Mucosa of descending colon (tissue), 3 donors: ENCODE data around the gene ARHGEF38. TPM values are rescaled to one million over a fixed set of nuclear protein-coding genes. Genes with fewer than 3 reads are reported as not detected.
A peak's percentile ranks its signal among the peaks of the same experiment; 100 is the strongest.

Experiments
- ATAC-seq: fragments of 200-7000 bp; cut with Tn5 transposase; one replicate; pipeline ENCODE4 v1.9.1; 2020; ENCODE audit warnings: mild to moderate bottlenecking, moderate library complexity
- DNase-seq, 3 donors: peaks; one replicate each; pipeline ENCODE4 v3.0.0-alpha.2; 2020
- H3K36me3 ChIP-seq: fragments of 200-600 bp; one replicate; pipeline ENCODE4 v1.8.0; 2021; ENCODE audit warnings: low read depth, mild to moderate bottlenecking
- H3K4me1 ChIP-seq: fragments of 200-600 bp; one replicate; pipeline ENCODE4 v1.8.0; 2021; ENCODE audit warnings: low read depth, mild to moderate bottlenecking
- H3K4me3 ChIP-seq: fragments of 200-600 bp; one replicate; pipeline ENCODE4 v1.8.0; 2021; ENCODE audit warnings: mild to moderate bottlenecking
- H3K9me3 ChIP-seq: fragments of 200-600 bp; one replicate; pipeline ENCODE4 v1.8.0; 2021; ENCODE audit warnings: mild to moderate bottlenecking
- intact Hi-C, 2 donors: fragments of 100-400 bp; cut with DNase I in 1 of 2; cut with micrococcal nuclease in 1 of 2; formaldehyde crosslinking; loops; one replicate each; pipeline versions ENCODE4 v1.11.0 to v1.11.1; 2022; cut with DNase I, micrococcal nuclease
- total RNA-seq, 3 donors: library from RNA; stranded (reverse); fragmentation: NEBNext Ultra II Directional in 2 of 3; extraction: Animal tissue kit (Norgen Biotek cat#: 25700) in 2 of 3; gene quantifications; one replicate each; pipeline versions ENCODE4 v1.2.1 to v1.2.4, GENCODE V29; 2021 to 2023
- TF ChIP-seq, protein P1 (sequence below): fragments of 200-600 bp; IDR thresholded peaks from one replicate; pipeline ENCODE4 v1.8.0; 2022; ENCODE audit warnings: antibody characterized with exemption, mild to moderate bottlenecking
- donor health status: DM: no; HTN: no; CAD: no; lungs with moderate emphysema.
- donor health status: DM: no; HTN: no; CAD: no.
- donor health status: DM: no; HTN: yes; CAD: no.

ARHGEF38 gene
- total RNA-seq, 3 donors from 2014 or later, result 6.1 to 21.1 (median 17.8) TPM

GRCh38 chr4:105670684-105671083 lies 118.3 kb downstream of the ARHGEF38 start:
- Histone ChIP-seq H3K4me3 (no peak overlapping the region), H3K4me1 (no peaks in the 10 kb centered on the region), H3K36me3 (no peaks in the 10 kb centered on the region), H3K9me3 (no peaks in the 10 kb centered on the region)
- TF ChIP-seq, protein P1, sequence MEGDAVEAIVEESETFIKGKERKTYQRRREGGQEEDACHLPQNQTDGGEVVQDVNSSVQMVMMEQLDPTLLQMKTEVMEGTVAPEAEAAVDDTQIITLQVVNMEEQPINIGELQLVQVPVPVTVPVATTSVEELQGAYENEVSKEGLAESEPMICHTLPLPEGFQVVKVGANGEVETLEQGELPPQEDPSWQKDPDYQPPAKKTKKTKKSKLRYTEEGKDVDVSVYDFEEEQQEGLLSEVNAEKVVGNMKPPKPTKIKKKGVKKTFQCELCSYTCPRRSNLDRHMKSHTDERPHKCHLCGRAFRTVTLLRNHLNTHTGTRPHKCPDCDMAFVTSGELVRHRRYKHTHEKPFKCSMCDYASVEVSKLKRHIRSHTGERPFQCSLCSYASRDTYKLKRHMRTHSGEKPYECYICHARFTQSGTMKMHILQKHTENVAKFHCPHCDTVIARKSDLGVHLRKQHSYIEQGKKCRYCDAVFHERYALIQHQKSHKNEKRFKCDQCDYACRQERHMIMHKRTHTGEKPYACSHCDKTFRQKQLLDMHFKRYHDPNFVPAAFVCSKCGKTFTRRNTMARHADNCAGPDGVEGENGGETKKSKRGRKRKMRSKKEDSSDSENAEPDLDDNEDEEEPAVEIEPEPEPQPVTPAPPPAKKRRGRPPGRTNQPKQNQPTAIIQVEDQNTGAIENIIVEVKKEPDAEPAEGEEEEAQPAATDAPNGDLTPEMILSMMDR, result no peak
- ATAC-seq (peak; percentile 56), DNase-seq (no peak)
- intact Hi-C loops, result no loop called here

- Histone ChIP-seq H3K4me3 (no peak overlapping the region), H3K36me3 (no peaks in the 10 kb centered on the region), H3K9me3 (no peaks in the 10 kb centered on the region), H3K4me1 (no peaks in the 10 kb centered on the region)
- ATAC-seq (no peak), DNase-seq (no peak)
- TF ChIP-seq, protein P1, result no peak
- intact Hi-C loops, result no loop called here
These were observed 118.9 kb downstream of the ARHGEF38 start for GRCh38 chr4:105671301-105671700.

DNA sequence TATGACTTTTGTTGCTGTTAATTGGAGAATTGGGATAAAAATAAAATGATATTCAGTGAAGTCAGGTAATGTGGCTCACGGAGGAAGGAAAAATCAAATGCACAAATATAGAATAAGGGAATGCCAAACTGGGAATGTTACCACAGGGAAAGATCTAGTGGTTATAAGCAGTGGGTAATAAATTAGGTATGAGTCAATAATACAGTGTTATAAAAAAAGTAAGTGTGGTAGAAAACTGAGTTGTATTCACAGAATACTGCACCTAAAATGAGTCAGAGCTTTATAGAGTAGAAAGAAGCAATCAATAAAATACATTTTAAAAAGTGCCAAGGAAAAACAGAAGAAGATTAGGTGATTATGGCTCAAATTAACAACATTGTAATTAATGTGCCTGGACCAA lies 121.6 kb downstream of the ARHGEF38 start:
- Histone ChIP-seq H3K36me3 (no peaks in the 10 kb centered on the region), H3K4me3 (no peak overlapping the region), H3K4me1 (no peaks in the 10 kb centered on the region), H3K9me3 (no peaks in the 10 kb centered on the region)
- intact Hi-C loops, result no loop called here
- no peak for ATAC-seq
- TF ChIP-seq, protein P1, result no peak
- DNase-seq, result no peak

- ATAC-seq (peak; percentile 87), DNase-seq (peak in 1 of 3 donors; percentile 40)
- TF ChIP-seq, protein P1, result no peak
- Histone ChIP-seq H3K4me1 (no peaks in the 10 kb centered on the region), H3K4me3 (no peak overlapping the region), H3K36me3 (no peaks in the 10 kb centered on the region), H3K9me3 (no peaks in the 10 kb centered on the region)
- intact Hi-C loops, result no loop called here
These were observed 125.3 kb downstream of the ARHGEF38 start for GRCh38 chr4:105677709-105678108.

DNA sequence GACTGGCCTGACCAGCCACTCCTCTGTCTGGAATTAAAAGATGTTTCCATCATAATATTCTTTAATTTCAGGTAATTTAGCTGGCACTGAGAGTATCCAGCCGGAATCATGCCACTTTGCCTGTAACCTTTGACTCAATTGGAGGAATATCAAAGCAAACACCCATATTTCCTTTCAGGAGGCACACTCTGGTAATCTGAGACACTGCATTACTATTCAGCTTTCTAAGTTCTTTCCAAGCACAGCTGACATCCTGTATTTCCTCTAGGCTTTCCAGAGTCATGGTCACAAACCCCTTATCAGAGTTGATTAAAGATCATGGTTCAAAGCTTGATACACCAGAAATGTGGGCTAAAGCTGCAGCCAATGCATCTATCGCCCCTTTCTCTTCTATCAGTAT lies 126.8 kb downstream of the ARHGEF38 start:
- TF ChIP-seq, protein P1, result no peak

GRCh38 chr4:105683038-105683437 lies 130.6 kb downstream of the ARHGEF38 start:
- H3K36me3 ChIP-seq, result no peaks in the 10 kb centered on the region
- no peaks in the 10 kb centered on the region for H3K4me1 ChIP-seq
- no peaks in the 10 kb centered on the region for H3K9me3 ChIP-seq
- peak; percentile 74 for ATAC-seq
- intact Hi-C loops, result no loop called here
- DNase-seq, result peak in 2 of 3 donors; percentile 45 to 83
- H3K4me3 ChIP-seq, result no peak overlapping the region
- TF ChIP-seq, protein P1, result no peak

More for the DNA sequence above, 126.8 kb downstream of the ARHGEF38 start:
- ATAC-seq (peak; percentile 79), DNase-seq (peak in 1 of 3 donors; percentile 29)
- H3K4me3 ChIP-seq, result no peak overlapping the region
- intact Hi-C loops, result no loop called here
- H3K36me3 ChIP-seq, result no peaks in the 10 kb centered on the region
- no peaks in the 10 kb centered on the region for H3K4me1 ChIP-seq
- H3K9me3 ChIP-seq, result no peaks in the 10 kb centered on the region
